Loucy (cell line): Measurements from ENCODE around the gene STIM1.

Experiments
- H2AFZ ChIP-seq: fragments of 200-600 bp; sonication (generic); 2 replicates; pipeline ENCODE4 v1.6.0; 2016; ENCODE audit warnings: antibody characterized with exemption, mild to moderate bottlenecking, low read length, moderate library complexity
- H3F3A ChIP-seq: fragments of 200-600 bp; 2 replicates; pipeline ENCODE4 v1.6.0; 2016; ENCODE audit warnings: antibody characterized with exemption, low read depth, mild to moderate bottlenecking
- H3K27me3 ChIP-seq: fragments of 200-600 bp; sonication (generic); 2 replicates; pipeline ENCODE4 v1.6.1; 2014; ENCODE audit warnings: low read length, mild to moderate bottlenecking; ENCODE audit not compliant: insufficient read depth, poor library complexity, severe bottlenecking
- H3K36me3 ChIP-seq: fragments of 200-600 bp; sonication (generic); 2 replicates; pipeline ENCODE4 v1.6.1; 2016; ENCODE audit warnings: low read length; ENCODE audit not compliant: insufficient read depth
- H3K4me1 ChIP-seq: fragments of 200-600 bp; sonication (generic); 2 replicates; pipeline ENCODE4 v1.5.1; 2014; ENCODE audit warnings: low read length, mild to moderate bottlenecking; ENCODE audit not compliant: insufficient read depth, poor library complexity, severe bottlenecking
- H3K4me2 ChIP-seq: fragments of 200-600 bp; sonication (generic); 2 replicates; pipeline ENCODE4 v1.6.0; 2014; ENCODE audit warnings: antibody characterized with exemption, low read length, low read depth, mild to moderate bottlenecking; ENCODE audit not compliant: poor library complexity, severe bottlenecking
- H3K4me3 ChIP-seq: fragments of 200-600 bp; sonication (generic); 2 replicates; pipeline ENCODE4 v1.5.1; 2014; ENCODE audit warnings: low read length, mild to moderate bottlenecking, mixed read lengths; ENCODE audit not compliant: poor library complexity, severe bottlenecking
- H3K79me2 ChIP-seq: fragments of 200-600 bp; sonication (generic); 2 replicates; pipeline ENCODE4 v1.6.1; 2014; ENCODE audit warnings: low read length; ENCODE audit not compliant: insufficient read depth
- H3K9ac ChIP-seq: fragments of 200-600 bp; sonication (generic); 2 replicates; pipeline ENCODE4 v1.6.0; 2014; ENCODE audit warnings: mild to moderate bottlenecking, low read depth, low read length, moderate library complexity; ENCODE audit not compliant: poor library complexity, severe bottlenecking
- H3K9me2 ChIP-seq: fragments of 200-600 bp; sonication (generic); replicated peaks from 2 replicates; pipeline ENCODE4 v1.6.1; 2016; ENCODE audit warnings: low read depth, low read length, mixed read lengths
- H3K9me3 ChIP-seq: fragments of 200-600 bp; sonication (generic); 2 replicates; pipeline ENCODE4 v1.6.1; 2014; ENCODE audit warnings: mild to moderate bottlenecking, antibody characterized with exemption, low read length, low read depth; ENCODE audit not compliant: insufficient read depth
- H4K20me1 ChIP-seq: fragments of 200-600 bp; sonication (generic); 2 replicates; pipeline ENCODE4 v1.6.0; 2014; ENCODE audit warnings: antibody characterized with exemption, low read length, mild to moderate bottlenecking; ENCODE audit not compliant: insufficient read depth, poor library complexity, severe bottlenecking
- EZH2phosphoT487 ChIP-seq: fragments of 200-600 bp; IDR thresholded peaks from 2 replicates; pipeline ENCODE4 v1.6.1; 2018; ENCODE audit warnings: antibody characterized with exemption, mild to moderate bottlenecking, moderate library complexity, borderline replicate concordance
- TF ChIP-seq, protein P1 (sequence below): fragments of 200-600 bp; sonication (generic); conservative IDR thresholded peaks from 2 replicates; pipeline ENCODE4 v1.5.1; 2014; ENCODE audit warnings: mild to moderate bottlenecking, antibody characterized with exemption, low read length

The STIM1 gene

DNA sequence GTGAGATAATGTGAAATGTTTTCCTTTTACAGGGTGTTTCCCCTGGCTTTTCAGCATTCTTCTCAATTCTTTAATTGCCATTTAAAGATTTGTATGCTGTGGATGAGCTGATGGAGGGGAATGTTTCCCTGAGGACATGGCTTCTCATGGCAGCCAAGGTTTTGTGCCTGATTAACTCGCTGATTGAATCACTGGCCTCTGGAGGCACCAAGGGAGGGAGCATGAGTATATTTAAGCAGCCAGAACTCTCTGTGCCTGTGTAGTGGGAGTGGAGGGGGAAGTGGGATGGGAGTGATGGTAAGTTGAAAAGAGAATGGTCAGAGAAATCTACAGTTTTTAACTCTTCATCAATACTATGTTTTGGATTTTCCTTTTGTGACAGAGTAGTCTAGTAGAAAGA is 88.7 kb downstream of the STIM1 start:
- no peak overlapping the region for H2AFZ ChIP-seq
- no peak for TF ChIP-seq EZH2phosphoT487
- TF ChIP-seq, protein P1, sequence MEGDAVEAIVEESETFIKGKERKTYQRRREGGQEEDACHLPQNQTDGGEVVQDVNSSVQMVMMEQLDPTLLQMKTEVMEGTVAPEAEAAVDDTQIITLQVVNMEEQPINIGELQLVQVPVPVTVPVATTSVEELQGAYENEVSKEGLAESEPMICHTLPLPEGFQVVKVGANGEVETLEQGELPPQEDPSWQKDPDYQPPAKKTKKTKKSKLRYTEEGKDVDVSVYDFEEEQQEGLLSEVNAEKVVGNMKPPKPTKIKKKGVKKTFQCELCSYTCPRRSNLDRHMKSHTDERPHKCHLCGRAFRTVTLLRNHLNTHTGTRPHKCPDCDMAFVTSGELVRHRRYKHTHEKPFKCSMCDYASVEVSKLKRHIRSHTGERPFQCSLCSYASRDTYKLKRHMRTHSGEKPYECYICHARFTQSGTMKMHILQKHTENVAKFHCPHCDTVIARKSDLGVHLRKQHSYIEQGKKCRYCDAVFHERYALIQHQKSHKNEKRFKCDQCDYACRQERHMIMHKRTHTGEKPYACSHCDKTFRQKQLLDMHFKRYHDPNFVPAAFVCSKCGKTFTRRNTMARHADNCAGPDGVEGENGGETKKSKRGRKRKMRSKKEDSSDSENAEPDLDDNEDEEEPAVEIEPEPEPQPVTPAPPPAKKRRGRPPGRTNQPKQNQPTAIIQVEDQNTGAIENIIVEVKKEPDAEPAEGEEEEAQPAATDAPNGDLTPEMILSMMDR, result no peak
- H3K79me2 ChIP-seq, result peaks cover 68% of the 10 kb centered on the region
- peaks cover 72% of the 10 kb centered on the region for H3K4me1 ChIP-seq
- H3K27me3 ChIP-seq, result no peaks in the 10 kb centered on the region
- peak overlapping the region; percentile 14 for H3K4me2 ChIP-seq
- H3K9ac ChIP-seq, result peak overlapping the region; percentile 60
- no peaks in the 10 kb centered on the region for H3K36me3 ChIP-seq
- no peaks in the 10 kb centered on the region for H4K20me1 ChIP-seq
- H3K4me3 ChIP-seq, result no peak overlapping the region
- H3F3A ChIP-seq, result peaks cover 42% of the 10 kb centered on the region
- H3K9me3 ChIP-seq, result no peaks in the 10 kb centered on the region
- no peaks in the 10 kb centered on the region for H3K9me2 ChIP-seq

DNA sequence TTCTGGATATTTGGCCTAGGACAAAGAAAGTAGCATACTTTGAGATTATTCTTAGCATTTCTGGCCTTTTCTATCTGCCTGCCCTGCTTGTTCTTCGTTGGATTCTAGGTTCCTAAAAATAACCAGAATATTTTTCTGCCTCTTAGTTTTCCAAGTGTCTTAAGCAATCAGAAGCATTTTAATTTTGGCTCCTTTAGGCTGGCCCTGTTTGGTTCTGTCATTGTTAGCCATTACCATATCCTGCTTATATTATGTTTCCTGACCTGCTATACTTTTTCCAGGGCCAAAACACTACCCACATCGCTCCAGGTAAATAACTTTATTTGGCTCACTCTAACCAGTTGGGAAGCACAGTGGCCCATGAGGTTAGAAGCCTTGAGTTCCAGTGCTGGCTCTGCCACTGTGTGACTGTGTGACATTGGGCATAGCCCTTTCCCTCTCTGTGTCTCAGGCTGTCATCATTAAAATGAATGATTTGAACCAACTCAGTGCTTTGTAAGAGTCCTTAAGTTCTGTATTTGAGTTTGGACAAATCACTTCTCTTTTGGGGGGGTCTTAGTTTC is 91.1 kb downstream of the STIM1 start:
- H3F3A ChIP-seq, result peaks cover 42% of the 10 kb centered on the region
- H3K9ac ChIP-seq, result peak overlapping the region; percentile 76
- H3K4me2 ChIP-seq, result peak overlapping the region; percentile 82
- H3K36me3 ChIP-seq, result no peaks in the 10 kb centered on the region
- no peaks in the 10 kb centered on the region for H3K9me3 ChIP-seq
- no peak overlapping the region for H2AFZ ChIP-seq
- no peaks in the 10 kb centered on the region for H3K27me3 ChIP-seq
- H3K4me1 ChIP-seq, result peaks cover 94% of the 10 kb centered on the region
- peak overlapping the region; percentile 68 for H3K4me3 ChIP-seq
- H4K20me1 ChIP-seq, result peaks cover 3% of the 10 kb centered on the region
- H3K9me2 ChIP-seq, result no peaks in the 10 kb centered on the region
- H3K79me2 ChIP-seq, result peaks cover 69% of the 10 kb centered on the region
- TF ChIP-seq, protein P1, result no peak
- TF ChIP-seq EZH2phosphoT487, result no peak

- H3K79me2 ChIP-seq, result peaks cover 69% of the 10 kb centered on the region
- peak overlapping the region; percentile 76 for H3K9ac ChIP-seq
- no peak for TF ChIP-seq EZH2phosphoT487
- TF ChIP-seq, protein P1, result no peak
- H3K36me3 ChIP-seq, result no peaks in the 10 kb centered on the region
- no peaks in the 10 kb centered on the region for H3K9me2 ChIP-seq
- H2AFZ ChIP-seq, result no peak overlapping the region
- H3K4me3 ChIP-seq, result peak overlapping the region; percentile 68
- peaks cover 39% of the 10 kb centered on the region for H3F3A ChIP-seq
- H4K20me1 ChIP-seq, result peaks cover 5% of the 10 kb centered on the region
- H3K27me3 ChIP-seq, result no peaks in the 10 kb centered on the region
- H3K9me3 ChIP-seq, result no peaks in the 10 kb centered on the region
- peaks cover 94% of the 10 kb centered on the region for H3K4me1 ChIP-seq
- peak overlapping the region; percentile 82 for H3K4me2 ChIP-seq
These were observed 91.6 kb downstream of the STIM1 start for GRCh38 chr11:3947061-3947460.
